GM10266 (cell line): ENCODE measurements around the gene ANK3.

Experiments
- DNase-seq: peaks from one replicate; pipeline ENCODE4 v3.0.0; 2012; ENCODE audit errors: extremely low spot score
- CTCF ChIP-seq: IDR thresholded peaks from 2 replicates; pipeline ENCODE4 v1.5.1; 2012; ENCODE audit warnings: mild to moderate bottlenecking, low read depth; ENCODE audit not compliant: control insufficient read depth, insufficient read depth; ENCODE audit errors: missing control alignments

ANK3 gene

GRCh38 chr10:60377955-60378354 is 11.7 kb downstream of the ANK3 start:
- TF ChIP-seq CTCF, result no peak
- no peak for DNase-seq

GRCh38 chr10:60377042-60377352 is 12.7 kb downstream of the ANK3 start:
- no peak for TF ChIP-seq CTCF
- DNase-seq, result no peak

- no peak for TF ChIP-seq CTCF
- DNase-seq, result no peak
These were observed 13.2 kb downstream of the ANK3 start for GRCh38 chr10:60376221-60377041.

- DNase-seq, result no peak
- TF ChIP-seq CTCF, result no peak
These were observed 14.2 kb downstream of the ANK3 start for GRCh38 chr10:60375293-60376004.

GRCh38 chr10:60374836-60375235 is 14.8 kb downstream of the ANK3 start:
- no peak for DNase-seq
- TF ChIP-seq CTCF, result no peak

- TF ChIP-seq CTCF, result no peak
These were observed 17.2 kb downstream of the ANK3 start for GRCh38 chr10:60372436-60372835.

GRCh38 chr10:60369547-60369930 is 20.1 kb downstream of the ANK3 start:
- DNase-seq, result no peak
- TF ChIP-seq CTCF, result no peak

More at GRCh38 chr10:60372436-60372835, 17.2 kb downstream of the ANK3 start:
- no peak for DNase-seq
